GM12878 (cell line): ENCODE data around the gene RTP5. TPM values are rescaled to one million over a fixed set of nuclear protein-coding genes. Genes with fewer than 3 reads are reported as not detected.
A peak's percentile ranks its signal among the peaks of the same experiment; 100 is the strongest.

ENCODE experiments used
- ATAC-seq: fragments of 200-7000 bp; cut with Tn5 transposase; 3 replicates; pipeline ENCODE4 v1.9.1; 2020; ENCODE audit warnings: mild to moderate bottlenecking, moderate library complexity
- BruUV-seq: library from RNA; stranded (reverse); fragments of 400-500 nt; replicated peaks from 2 replicates; lab custom pipeline; 2021; lab: Mats Ljungman, UMichigan
- CTCF ChIA-PET: fragments of 300-600 bp; sonication (Branson Sonifier 250); formaldehyde crosslinking; extraction: SDS; loops from one replicate; lab custom pipeline; 2021; ENCODE audit warnings: inconsistent platforms; lab: Yijun Ruan, JAX
- POLR2A ChIA-PET: fragments of 350-600 bp; formaldehyde crosslinking; extraction: SDS; loops from one replicate; lab custom pipeline; 2021; ENCODE audit warnings: inconsistent platforms; lab: Charles Lee
- RAD21 ChIA-PET: fragments of 300-600 bp; sonication (Branson Sonifier 250); formaldehyde crosslinking; loops from one replicate; lab custom pipeline; 2023; ENCODE audit warnings: antibody characterized with exemption; ENCODE audit not compliant: unreplicated experiment; lab: Charles Lee
- SMC1A ChIA-PET: fragments of 300-600 bp; sonication (Branson Sonifier 250); formaldehyde crosslinking; loops from one replicate; lab custom pipeline; 2023; ENCODE audit not compliant: unreplicated experiment, uncharacterized antibody; lab: Charles Lee
- DNase-seq: peaks from one replicate; pipeline ENCODE4 v3.0.0-alpha.2; 2011; ENCODE audit warnings: low read depth, low spot score
- FAIRE-seq: peaks from 3 replicates; lab custom pipeline; 2011; peaks lifted over from hg19 to GRCh38; lab: Jason Lieb, UNC
- H2AFZ ChIP-seq: 2 replicates; pipeline ENCODE4 v1.6.0; 2011; ENCODE audit warnings: low read depth, low read length, control low read depth; ENCODE audit not compliant: control insufficient read depth
- H3K27ac ChIP-seq: 2 replicates; pipeline ENCODE4 v1.5.1; 2011; ENCODE audit warnings: control low read depth; ENCODE audit not compliant: control insufficient read depth, insufficient read depth
- H3K27me3 ChIP-seq, 2 experiments: replicated peaks in 1 of 2; 2 replicates each; pipeline versions ENCODE4 v1.6.0 to v1.6.1; 2011; ENCODE audit warnings: low read length in 1 of 2; ENCODE audit not compliant: control insufficient read depth in 2 of 2, insufficient read depth in 2 of 2
- H3K36me3 ChIP-seq, 2 experiments: 2 replicates each; pipeline ENCODE4 v1.5.1; 2011; ENCODE audit warnings: low read length in 1 of 2; ENCODE audit not compliant: control insufficient read depth in 2 of 2, insufficient read depth in 2 of 2
- H3K4me1 ChIP-seq: 2 replicates; pipeline ENCODE4 v1.6.1; 2011; ENCODE audit warnings: mild to moderate bottlenecking, low read length, moderate library complexity, mixed read lengths; ENCODE audit not compliant: control insufficient read depth, insufficient read depth
- H3K4me2 ChIP-seq: 2 replicates; pipeline ENCODE4 v1.6.0; 2011; ENCODE audit warnings: control low read depth; ENCODE audit not compliant: control insufficient read depth, insufficient read depth
- H3K4me3 ChIP-seq: fragments of 200-600 bp; sonication (generic); 2 replicates; pipeline ENCODE4 v1.5.1; 2016
- H3K79me2 ChIP-seq: 2 replicates; pipeline ENCODE4 v1.6.0; 2011; ENCODE audit warnings: low read length; ENCODE audit not compliant: control insufficient read depth, insufficient read depth
- H3K9ac ChIP-seq: 2 replicates; pipeline ENCODE4 v1.8.0; 2011; ENCODE audit warnings: low read length, control low read depth, mixed read lengths; ENCODE audit not compliant: control insufficient read depth, insufficient read depth
- H3K9me3 ChIP-seq: replicated peaks from 3 replicates; pipeline ENCODE4 v1.5.1; 2011; ENCODE audit warnings: mild to moderate bottlenecking, low read length; ENCODE audit not compliant: control insufficient read depth, insufficient read depth
- H4K20me1 ChIP-seq: 2 replicates; pipeline ENCODE4 v1.6.0; 2011; ENCODE audit not compliant: control insufficient read depth, insufficient read depth
- HDAC6 ChIP-seq: fragments of 200-600 bp; sonication (generic); IDR thresholded peaks from one replicate; pipeline ENCODE4 v1.8.0; 2017; ENCODE audit warnings: antibody characterized with exemption; ENCODE audit not compliant: unreplicated experiment
- MTA3 ChIP-seq: IDR thresholded peaks from 2 replicates; pipeline ENCODE4 v1.6.1; 2012; ENCODE audit warnings: low read length, inconsistent platforms, borderline replicate concordance
- NFYA ChIP-seq: IDR thresholded peaks from 2 replicates; pipeline ENCODE4 v1.6.1; 2011; ENCODE audit warnings: low read depth, mild to moderate bottlenecking, low read length, improper control_type of control experiment, borderline replicate concordance
- SMAD5 ChIP-seq: IDR thresholded peaks from 2 replicates; pipeline ENCODE4 v1.6.1; 2016; ENCODE audit warnings: antibody characterized with exemption, low read depth
- WGBS: methylation state at CpG from one replicate; pipeline ENCODE4 v1.1.6; 2016; ENCODE audit warnings: low lambda C conversion rate; ENCODE audit not compliant: insufficient replicate concordance, insufficient coverage; ENCODE audit errors: missing lambda C conversion rate; 5-methylcytosine and 5-hydroxymethylcytosine counted together
- in situ Hi-C: fragments of 300-500 bp; cut with MboI; formaldehyde crosslinking; loops from 9 replicates; pipeline ENCODE4 v1.14.3; 2018; ENCODE audit warnings: mixed read lengths
- intact Hi-C: fragments of 100-400 bp; cut with micrococcal nuclease; formaldehyde crosslinking; loops from one replicate; pipeline ENCODE4 v1.14.2; 2022; ENCODE audit not compliant: unreplicated experiment
- polyA plus RNA-seq, 11 experiments: library from polyadenylated mRNA; depleted of rRNA in 4 of 11; unstranded in 6 of 11; stranded (reverse) in 5 of 11; fragments of >200 nt; fragmentation: Nextera tagmentation in 4 of 11; fragmentation: Illumina TruSeq in 1 of 11; extraction: Ambion mirVana in 4 of 11; extraction: Trizol in 1 of 11; gene quantifications; 1 replicate in 1 of 11; 2 replicates in 10 of 11; pipeline versions ENCODE4 v1.2.1 to v1.2.3, GENCODE V29; 2011 to 2016; ENCODE audit warnings: inconsistent platforms in 2 of 11, missing spikeins in 2 of 11, low read depth in 1 of 11
- total RNA-seq, 4 experiments: library from RNA; depleted of rRNA in 3 of 4; stranded (reverse); fragments of >200 nt in 3 of 4; fragmentation: Illumina TruSeq in 1 of 4; extraction: Trizol in 1 of 4; gene quantifications; 2 replicates each; pipeline versions ENCODE4 v1.2.1 to v1.2.3, GENCODE V29; 2013 to 2021
- TF ChIP-seq, protein P1 (sequence below): IDR thresholded peaks from 2 replicates; pipeline ENCODE4 v1.6.1; 2012; ENCODE audit warnings: low read depth, low read length, improper control_type of control experiment

RTP5 gene
- total and polyA plus RNA-seq, 10 of the 15 experiments (the other 5 are each of a cell fraction or from before 2014, with no cell fraction given): 0.05 TPM; not detected in 9

DNA sequence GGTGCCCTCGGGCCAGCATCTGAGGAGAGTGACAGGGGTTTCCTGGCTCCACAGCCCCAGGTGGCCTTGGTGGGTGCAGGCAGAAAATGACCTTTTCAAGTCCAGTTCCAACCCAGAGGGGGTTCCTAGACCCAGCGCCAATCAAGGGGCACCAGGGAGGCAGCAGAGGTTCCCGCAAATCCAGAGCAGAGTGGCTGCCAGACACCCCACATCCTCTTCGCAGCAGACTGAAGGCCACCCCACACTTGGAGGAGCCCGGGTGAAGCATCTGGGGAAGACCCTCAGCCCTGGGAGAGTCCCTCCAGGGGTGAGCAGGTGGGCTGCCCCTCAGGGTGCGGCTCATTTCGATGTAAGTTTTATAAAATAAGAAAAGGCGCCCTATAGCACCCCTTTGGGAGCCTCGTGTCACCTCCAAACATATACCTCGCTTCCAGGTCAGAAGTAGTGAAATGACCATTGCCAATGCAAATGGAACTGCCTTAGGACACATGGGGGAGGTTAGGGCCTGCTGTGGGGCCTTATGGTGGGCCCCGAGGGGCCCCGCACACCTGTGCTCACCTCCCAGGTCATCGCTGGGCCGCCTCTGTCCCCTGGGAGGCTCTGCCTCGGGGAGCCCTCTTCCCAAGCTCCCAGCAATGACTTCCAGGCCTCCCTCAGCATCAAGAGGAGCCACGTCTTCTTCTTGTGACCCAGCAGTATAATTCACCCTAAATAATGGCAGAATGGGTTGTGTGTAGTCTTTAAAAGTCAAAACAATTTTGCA is 11.0 kb downstream of the RTP5 start:
- H3K9ac ChIP-seq: peak overlapping the region; percentile 30
- ChIA-PET SMC1A (interaction anchor here (0.6 kb wide), 1 partner anchor 281 kb away, joined by 3 read pairs; no protein-coding TSS in a partner anchor), POLR2A (interaction anchor here (1.0 to 1.5 kb wide), 2 partner anchors 178 to 194 kb away, joined by 3 to 4 read pairs; partner anchors contain the start of genes DTYMK and ING5), CTCF (interaction anchor here (1.0 to 3.0 kb wide), 5 partner anchors 13 to 236 kb away, joined by 3 to 21 read pairs (median 8); partner anchors contain the start of gene ING5), RAD21 (interaction anchor here (1.2 to 1.4 kb wide), 2 partner anchors 146 to 181 kb away, joined by 3 read pairs; partner anchors contain the start of gene D2HGDH)
- peak overlapping the region; percentile 84 for H3K27ac ChIP-seq
- in situ Hi-C loops (no loop called here), intact Hi-C loops (loop anchor here (1.0 to 5.0 kb wide), 5 partner anchors 146 to 523 kb away; partner anchors contain the start of genes D2HGDH, DTYMK, FARP2 and STK25)
- peaks cover 6% of the 10 kb centered on the region for H3K4me1 ChIP-seq
- DNase-seq (no peak), FAIRE-seq (no peak), ATAC-seq (no peak)
- H2AFZ ChIP-seq: peak overlapping the region; percentile 97
- no peaks in the 10 kb centered on the region for H3K36me3 ChIP-seq
- H3K79me2 ChIP-seq: no peaks in the 10 kb centered on the region; the same call in 1 of the 2 replicates
- TF ChIP-seq MTA3 (0 out of 2 replicates have a peak, but pooled peaks have one; percentile 53), NFYA (no peak), SMAD5 (no peak), HDAC6 (no peak)
- TF ChIP-seq, protein P1, sequence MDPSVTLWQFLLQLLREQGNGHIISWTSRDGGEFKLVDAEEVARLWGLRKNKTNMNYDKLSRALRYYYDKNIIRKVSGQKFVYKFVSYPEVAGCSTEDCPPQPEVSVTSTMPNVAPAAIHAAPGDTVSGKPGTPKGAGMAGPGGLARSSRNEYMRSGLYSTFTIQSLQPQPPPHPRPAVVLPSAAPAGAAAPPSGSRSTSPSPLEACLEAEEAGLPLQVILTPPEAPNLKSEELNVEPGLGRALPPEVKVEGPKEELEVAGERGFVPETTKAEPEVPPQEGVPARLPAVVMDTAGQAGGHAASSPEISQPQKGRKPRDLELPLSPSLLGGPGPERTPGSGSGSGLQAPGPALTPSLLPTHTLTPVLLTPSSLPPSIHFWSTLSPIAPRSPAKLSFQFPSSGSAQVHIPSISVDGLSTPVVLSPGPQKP: no peak
- no peaks in the 10 kb centered on the region for H3K27me3 ChIP-seq
- no peaks in the 10 kb centered on the region for H3K9me3 ChIP-seq
- no peaks in the 10 kb centered on the region for H4K20me1 ChIP-seq
- BruUV-seq: TSS peak; percentile 87
- H3K4me2 ChIP-seq: peak overlapping the region; percentile 84
- WGBS: 27% methylated on average over 16 of the region's 16 CpGs
- peak overlapping the region; percentile 95 for H3K4me3 ChIP-seq
